ENCODE measurements around the gene SEC24D.

The SEC24D gene

DNA sequence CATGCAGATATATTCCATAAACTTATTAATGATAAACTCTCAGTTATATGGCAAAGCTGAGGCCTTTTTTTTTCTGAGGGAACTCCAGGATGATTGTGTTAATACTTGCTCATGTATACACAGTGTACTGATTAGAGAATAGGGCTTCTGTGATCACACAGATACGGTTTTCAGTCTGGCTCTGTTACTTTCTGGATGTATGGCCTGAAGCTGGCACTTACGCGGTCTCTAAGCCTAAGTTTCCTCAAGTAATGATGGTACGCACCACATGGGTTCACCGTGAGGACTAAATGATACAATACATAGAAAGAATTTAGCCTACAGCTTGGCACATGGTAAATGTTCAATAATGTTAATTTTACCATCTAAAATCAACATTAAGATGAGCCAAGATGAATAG is 73.8 kb downstream of the SEC24D start:
- TF ChIP-seq, protein P1, sequence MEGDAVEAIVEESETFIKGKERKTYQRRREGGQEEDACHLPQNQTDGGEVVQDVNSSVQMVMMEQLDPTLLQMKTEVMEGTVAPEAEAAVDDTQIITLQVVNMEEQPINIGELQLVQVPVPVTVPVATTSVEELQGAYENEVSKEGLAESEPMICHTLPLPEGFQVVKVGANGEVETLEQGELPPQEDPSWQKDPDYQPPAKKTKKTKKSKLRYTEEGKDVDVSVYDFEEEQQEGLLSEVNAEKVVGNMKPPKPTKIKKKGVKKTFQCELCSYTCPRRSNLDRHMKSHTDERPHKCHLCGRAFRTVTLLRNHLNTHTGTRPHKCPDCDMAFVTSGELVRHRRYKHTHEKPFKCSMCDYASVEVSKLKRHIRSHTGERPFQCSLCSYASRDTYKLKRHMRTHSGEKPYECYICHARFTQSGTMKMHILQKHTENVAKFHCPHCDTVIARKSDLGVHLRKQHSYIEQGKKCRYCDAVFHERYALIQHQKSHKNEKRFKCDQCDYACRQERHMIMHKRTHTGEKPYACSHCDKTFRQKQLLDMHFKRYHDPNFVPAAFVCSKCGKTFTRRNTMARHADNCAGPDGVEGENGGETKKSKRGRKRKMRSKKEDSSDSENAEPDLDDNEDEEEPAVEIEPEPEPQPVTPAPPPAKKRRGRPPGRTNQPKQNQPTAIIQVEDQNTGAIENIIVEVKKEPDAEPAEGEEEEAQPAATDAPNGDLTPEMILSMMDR (IDR thresholded peaks at IDR 0.05; ENCODE audit: control insufficient read depth, insufficient read depth, low read depth, low read length, missing control alignments), result no peak
- no peak overlapping the region for H3K4me3 ChIP-seq (ENCODE audit: control insufficient read depth, low read depth, low read length)
- no peak for DNase-seq (ENCODE audit: low read depth)

- H3K4me3 ChIP-seq (ENCODE audit: control insufficient read depth, low read depth, low read length), result no peak overlapping the region
- no peak for DNase-seq (ENCODE audit: low read depth)
These were observed 74.4 kb downstream of the SEC24D start for GRCh38 chr4:118761397-118762016.

GRCh38 chr4:118760493-118760892 is 75.4 kb downstream of the SEC24D start:
- TF ChIP-seq, protein P1 (IDR thresholded peaks at IDR 0.05; ENCODE audit: control insufficient read depth, insufficient read depth, low read depth, low read length, missing control alignments), result no peak
- H3K4me3 ChIP-seq (ENCODE audit: control insufficient read depth, low read depth, low read length), result no peak overlapping the region
- DNase-seq (ENCODE audit: low read depth), result no peak

More at GRCh38 chr4:118761397-118762016, 74.4 kb downstream of the SEC24D start:
- TF ChIP-seq, protein P1 (IDR thresholded peaks at IDR 0.05; ENCODE audit: control insufficient read depth, insufficient read depth, low read depth, low read length, missing control alignments), result no peak

DNA sequence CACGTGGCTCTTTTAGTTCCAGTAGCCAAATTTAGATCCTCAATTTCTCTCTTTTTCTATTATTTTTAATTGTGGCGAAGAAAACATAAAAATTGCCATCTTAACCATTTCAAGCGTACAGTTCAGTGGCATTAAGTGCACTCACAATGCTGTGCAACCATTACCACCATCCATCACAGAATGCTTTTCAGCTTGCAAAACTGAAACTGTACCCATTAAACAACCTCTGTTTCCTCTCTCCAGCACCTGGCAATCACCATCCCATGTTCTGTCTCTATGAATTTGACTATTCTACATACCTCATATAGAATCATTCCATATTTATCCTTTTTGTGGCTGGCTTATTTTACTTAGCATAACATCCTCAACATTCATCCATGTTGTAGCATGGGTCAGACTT is 75.8 kb downstream of the SEC24D start:
- no peak overlapping the region for H3K4me3 ChIP-seq (ENCODE audit: control insufficient read depth, low read depth, low read length)
- no peak for DNase-seq (ENCODE audit: low read depth)
- TF ChIP-seq, protein P1 (IDR thresholded peaks at IDR 0.05; ENCODE audit: control insufficient read depth, insufficient read depth, low read depth, low read length, missing control alignments), result no peak

DNA sequence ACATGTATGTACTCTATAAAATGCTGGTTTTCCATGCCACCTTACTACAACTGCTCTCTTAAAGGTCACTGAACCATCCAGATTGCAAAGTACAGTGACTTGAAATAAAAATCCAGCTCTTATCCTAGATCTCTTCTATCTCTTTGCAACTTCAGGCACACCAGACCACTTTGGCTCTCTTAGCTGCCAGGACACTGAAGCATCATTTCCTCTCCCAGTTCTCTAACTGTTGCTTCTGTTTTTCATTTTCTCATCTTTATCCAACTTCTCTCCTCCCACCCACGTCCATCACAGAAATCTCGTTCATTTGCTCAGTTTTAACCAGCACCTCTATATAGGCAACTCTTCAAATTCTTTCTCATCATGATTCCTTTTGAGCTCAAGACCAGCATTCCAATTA is 76.4 kb downstream of the SEC24D start:
- DNase-seq (ENCODE audit: low read depth), result no peak
- TF ChIP-seq, protein P1 (IDR thresholded peaks at IDR 0.05; ENCODE audit: control insufficient read depth, insufficient read depth, low read depth, low read length, missing control alignments), result no peak
- no peak overlapping the region for H3K4me3 ChIP-seq (ENCODE audit: control insufficient read depth, low read depth, low read length)

DNA sequence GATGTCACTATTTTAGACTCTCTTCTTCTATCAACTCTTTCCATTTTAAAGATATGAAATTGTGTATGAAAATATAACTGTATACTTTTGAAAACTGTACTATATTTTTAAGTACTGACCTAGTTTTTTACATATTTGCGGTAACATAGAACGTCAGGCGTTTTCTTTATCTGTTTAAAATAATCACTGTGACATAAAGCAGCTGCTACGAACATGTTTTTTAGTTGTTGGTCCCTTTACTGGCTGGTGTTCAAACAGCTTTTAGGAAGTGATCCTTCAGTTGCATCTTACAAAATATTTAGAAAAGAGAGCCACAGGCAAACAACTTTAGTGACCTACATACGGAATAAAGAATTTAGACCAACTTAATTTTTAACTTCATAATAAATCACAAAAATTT is 77.6 kb downstream of the SEC24D start:
- TF ChIP-seq, protein P1 (IDR thresholded peaks at IDR 0.05; ENCODE audit: control insufficient read depth, insufficient read depth, low read depth, low read length, missing control alignments), result no peak
- DNase-seq (ENCODE audit: low read depth), result no peak
- H3K4me3 ChIP-seq (ENCODE audit: control insufficient read depth, low read depth, low read length), result no peak overlapping the region
